HCT116 (cell line): ENCODE data around the gene CHRNB1.

Source experiments
- CTCF ChIP-seq, 3 experiments: fragments of 200-600 bp in 1 of 3; sonication (generic) in 1 of 3; IDR thresholded peaks in 2 of 3; conservative IDR thresholded peaks in 1 of 3; 2 replicates each; pipeline ENCODE4 v1.5.1; 2012 to 2017; ENCODE audit warnings: low read depth in 2 of 3, low read length in 2 of 3, antibody characterized with exemption in 1 of 3, borderline replicate concordance in 1 of 3, control low read depth in 1 of 3, mild to moderate bottlenecking in 1 of 3, mixed read lengths in 1 of 3, mixed run types in 1 of 3, moderate library complexity in 1 of 3; ENCODE audit not compliant: insufficient read depth in 1 of 3
- JUND ChIP-seq: IDR thresholded peaks from 2 replicates; pipeline ENCODE4 v1.6.1; 2012

GRCh38 chr17:7407485-7408251, 37.2 kb upstream of the CHRNB1 start, which contains the start of gene NLGN2:
- TF ChIP-seq CTCF (IDR thresholded peaks at IDR 0.05 in 2 of 3, conservative IDR thresholded peaks at IDR 0.05 in 1 of 3; ENCODE audit: borderline replicate concordance in 1 of 3, insufficient read depth in 1 of 3, low read depth in 2 of 3, low read length in 2 of 3): no peak
- no peak for TF ChIP-seq JUND
